ENCODE results near the gene CDC37L1.
"Not testable (repeated sequence)": the region's sequence is repeated elsewhere in the genome, so short reads cannot be mapped to it uniquely, and the experiment has no call there.

The CDC37L1 gene

DNA sequence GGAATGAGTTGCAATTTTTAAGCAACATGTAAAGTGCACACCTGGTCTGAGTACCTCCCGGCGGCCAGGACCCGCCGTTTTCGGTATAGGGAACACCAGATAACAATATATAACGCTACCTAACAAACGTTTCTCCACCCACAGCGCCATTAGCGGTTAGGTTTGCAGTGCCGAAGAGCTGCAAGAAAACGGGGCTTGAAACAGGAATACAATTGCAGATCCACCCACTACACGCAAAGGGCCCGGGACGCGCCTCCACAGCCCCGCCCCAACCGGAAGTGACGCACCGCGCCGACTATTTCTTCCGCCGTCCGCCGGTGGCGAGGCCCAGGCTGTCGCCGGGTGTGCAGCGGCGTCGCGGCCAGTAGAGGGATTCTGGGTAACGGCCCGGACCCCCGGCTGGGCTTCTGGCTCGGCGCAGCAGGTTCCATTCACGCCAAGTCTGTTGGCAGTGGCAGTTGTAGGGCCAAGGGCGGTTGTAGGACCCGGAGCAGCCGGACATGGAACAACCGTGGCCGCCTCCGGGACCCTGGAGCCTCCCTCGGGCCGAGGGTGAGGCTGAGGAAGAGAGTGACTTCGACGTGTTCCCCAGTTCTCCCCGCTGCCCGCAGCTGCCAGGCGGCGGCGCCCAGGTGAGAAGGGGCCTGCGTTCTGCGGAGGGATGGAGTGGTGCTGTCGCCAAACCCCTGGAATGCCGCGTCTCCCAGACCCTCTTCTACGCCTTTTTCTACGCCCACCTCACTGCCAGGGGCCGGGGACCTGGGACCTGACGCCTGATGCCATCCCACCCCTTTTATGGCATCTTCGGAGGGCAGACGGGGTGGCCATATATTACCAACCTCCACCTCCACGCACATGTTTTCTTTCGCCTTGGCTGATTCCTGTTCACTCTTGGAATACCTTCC is at the start of gene CDC37L1:
Gene CDC37L1, plus strand, starts transcription at position 302 of the 905 bp plus-strand sequence. Its CDS starts 199 bp downstream, at position 501.
- peak; percentile 99 to 100 for DNase-seq

DNA sequence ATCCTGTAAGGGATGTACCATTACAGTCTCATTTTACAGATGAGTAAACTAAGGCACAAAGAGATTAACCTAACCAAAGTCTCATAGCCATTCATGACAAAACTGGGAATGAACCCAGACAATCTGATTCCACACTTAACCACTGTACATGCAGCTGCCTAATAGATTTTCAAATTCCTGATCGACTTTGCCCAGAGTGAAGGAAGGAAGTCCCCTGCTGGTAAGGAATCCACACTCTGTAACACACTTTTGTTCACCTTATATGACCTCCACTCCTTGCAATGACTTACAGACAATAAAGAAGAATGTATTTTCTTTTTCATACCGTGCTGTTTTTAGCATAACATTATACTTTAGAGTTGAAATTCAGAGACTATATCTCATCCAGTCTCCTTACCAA is 48.5 kb upstream of the CDC37L1 start:
- no peak for DNase-seq

DNA sequence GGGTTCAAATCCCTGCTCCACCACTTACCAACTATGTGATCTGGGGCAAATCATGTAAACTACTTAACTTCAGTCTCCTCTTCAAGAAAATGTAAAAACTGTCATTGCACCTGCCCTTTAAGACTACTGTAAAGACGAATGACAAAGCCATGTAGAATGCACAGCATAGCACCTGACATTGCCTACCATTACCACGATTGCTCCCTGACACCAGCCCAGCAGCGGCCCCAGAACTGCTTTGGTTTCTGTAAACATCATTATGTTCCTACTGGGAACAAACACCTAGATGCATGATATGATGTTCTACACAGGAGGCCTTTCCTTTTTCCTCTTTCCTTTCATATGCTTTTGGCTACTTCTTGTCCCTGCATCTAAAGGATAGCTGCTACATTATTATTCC is 40.4 kb upstream of the CDC37L1 start:
- DNase-seq, result no peak

DNA sequence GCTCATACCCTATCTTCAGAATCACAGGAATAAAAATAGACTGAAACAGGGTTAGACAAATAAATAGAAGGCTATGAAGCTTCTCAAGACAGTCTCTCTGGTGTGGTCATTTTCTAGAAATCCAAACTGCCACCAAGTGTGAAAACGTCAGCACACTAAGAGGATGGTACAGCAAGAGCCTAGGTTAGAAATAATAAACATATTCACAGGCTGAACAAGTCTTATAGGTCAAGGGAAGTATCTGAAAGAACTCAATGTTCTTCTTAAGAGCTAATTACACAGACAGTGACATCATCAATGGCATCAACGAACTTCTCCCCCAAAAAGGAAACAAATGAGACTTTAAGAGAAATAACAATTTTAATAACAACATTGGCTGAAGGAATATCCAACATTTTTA is 39.9 kb upstream of the CDC37L1 start:
- no peak for DNase-seq

DNA sequence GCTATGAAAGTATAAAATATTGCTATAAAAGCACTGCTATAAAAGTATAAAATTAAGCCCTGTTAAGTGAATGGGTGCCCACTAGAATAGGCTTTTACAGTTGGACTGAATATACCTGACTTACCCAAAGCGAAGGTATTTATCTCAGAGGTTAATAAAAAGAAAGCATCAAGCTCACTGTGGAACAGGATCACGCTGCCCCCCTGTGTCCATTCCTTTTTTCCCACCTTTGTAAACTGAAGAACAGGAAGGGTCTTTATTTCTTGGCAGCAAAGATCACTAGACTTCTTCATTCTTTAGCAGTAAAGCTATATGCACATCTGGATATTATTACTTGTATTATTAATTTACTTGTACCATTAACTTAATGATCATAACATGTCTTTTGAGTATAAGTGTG is 39.3 kb upstream of the CDC37L1 start:
- DNase-seq, result peak; percentile 13 to 34

DNA sequence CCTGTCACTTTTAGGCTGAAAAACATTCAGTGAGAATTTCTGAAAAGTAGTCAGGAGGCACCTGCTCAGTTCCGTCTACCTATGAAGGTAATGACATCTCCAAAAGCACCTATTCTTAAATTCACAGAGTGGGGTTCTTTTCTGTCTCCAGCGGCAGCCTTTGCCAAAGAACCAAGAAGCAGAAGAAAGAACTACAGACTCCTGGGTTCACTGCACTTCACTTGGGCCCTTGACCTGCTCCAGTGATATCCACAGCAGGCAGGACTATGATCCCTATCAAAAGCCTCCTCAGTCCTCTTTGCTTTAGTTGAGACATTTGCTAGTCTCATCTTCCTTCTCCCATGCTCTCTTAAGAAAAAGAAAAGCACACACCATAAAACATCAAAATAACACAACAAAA is 37.0 kb upstream of the CDC37L1 start:
- no peak for DNase-seq

DNA sequence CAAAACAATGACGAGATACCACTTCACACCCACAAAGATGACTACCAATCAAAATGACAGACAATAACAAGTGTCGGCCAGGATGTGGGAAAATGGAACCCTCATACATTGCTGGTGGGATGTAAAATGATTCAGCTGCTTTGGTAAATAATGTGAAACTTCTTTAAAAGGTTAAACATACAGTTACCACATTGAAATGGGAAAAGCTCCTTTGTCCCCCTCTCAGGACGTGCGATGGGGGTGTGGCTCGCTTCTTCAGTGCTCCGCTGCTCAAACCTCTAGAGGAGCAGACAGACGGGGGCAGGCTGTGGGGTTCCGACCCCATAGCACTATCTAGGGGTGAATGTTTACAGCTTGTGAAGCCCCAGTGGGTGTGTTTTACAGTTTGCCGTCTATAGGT is 25.3 kb upstream of the CDC37L1 start:
- no peak for DNase-seq

DNA sequence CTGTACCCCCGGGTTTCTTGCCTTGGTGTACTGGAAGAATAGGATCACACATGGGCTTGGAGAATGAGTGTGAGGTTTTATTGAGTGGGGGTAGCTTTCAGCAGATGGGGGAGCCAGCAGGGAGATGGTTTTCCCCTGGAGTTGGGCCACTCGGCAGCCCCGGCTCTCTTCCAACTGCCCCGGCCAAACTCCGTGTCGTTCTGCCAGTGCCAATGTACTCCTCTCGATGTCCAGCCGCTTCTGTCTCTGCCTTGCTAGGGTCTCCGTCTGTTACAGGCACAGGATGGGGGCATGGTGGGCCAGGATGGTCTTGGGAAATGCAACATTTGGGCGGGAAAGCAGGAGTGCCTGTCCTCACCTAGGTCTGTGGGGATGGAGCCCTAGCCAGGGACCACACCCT is 24.8 kb upstream of the CDC37L1 start:
- no peak for DNase-seq

DNA sequence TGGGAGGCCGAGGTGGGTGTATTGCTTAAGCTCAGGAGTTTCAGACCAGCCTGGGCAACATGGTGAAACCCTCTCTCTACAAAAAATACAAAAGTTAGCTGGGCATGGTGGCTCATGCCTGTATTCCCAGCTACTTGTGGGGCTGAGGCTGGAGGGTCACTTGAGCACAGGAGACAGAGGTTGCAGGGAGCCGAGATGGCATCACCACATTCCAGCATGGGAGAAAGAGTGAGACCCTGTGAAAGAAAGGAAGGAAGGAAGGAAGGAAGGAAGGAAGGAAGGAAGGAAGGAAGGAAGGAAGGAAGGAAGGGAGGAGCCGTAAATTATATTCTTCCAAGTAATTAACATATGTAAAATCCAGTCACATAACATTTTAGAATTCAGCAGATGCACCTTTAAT is 23.2 kb upstream of the CDC37L1 start:
- not testable (repeated sequence) for DNase-seq

DNA sequence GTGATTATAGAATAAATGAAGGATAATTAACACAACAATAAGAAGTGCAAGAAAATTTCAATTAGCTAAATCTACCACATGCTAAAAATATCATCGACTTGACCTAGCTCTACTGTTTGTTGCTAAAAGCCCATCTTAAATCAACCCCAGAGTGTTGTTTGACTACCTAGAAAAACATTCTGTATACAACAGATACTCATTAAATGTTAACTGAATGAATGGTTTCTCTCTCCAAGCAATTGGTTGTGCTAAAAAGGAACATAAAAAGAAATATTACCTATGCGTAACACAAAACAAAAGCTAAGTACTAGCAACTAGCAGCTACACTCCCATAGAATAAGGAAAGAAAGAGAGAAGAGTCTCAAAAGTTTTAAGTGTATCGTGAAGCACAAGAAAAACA is 22.7 kb upstream of the CDC37L1 start:
- DNase-seq, result no peak

DNA sequence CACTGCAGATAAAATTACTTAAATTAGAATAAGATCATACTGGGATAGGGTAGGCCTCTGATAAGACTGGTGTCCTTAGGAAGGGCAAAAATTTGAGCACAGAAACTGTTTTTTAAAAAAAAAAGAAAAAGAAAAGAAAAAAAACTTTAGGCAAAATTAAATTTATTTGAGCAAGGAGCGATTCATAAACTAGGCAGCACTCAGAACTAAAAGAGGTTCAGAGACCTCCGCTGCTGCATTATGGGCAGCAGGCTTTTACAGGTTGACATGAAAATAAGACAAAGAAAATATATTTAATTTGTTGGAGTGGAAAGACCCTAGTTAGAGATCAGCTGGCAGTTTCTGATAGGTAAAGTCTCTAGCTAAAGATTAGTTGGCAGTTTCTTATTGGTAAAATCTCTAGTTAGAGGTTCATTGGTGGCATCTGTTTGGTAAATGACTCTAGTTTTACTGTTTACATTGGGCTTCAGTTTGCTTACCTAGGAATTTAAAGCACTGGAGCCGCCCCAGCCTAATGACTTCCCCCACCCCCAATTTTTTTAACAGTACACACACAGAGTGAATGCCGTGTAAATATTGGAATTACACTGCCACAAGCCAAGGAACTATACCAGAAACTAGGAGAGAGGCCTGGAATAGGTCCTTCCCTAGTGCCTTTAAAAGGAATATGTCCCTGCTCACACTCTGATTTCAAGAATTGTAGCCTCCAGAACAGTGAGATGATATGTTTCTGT is 21.8 kb upstream of the CDC37L1 start:
- DNase-seq, result no peak

DNA sequence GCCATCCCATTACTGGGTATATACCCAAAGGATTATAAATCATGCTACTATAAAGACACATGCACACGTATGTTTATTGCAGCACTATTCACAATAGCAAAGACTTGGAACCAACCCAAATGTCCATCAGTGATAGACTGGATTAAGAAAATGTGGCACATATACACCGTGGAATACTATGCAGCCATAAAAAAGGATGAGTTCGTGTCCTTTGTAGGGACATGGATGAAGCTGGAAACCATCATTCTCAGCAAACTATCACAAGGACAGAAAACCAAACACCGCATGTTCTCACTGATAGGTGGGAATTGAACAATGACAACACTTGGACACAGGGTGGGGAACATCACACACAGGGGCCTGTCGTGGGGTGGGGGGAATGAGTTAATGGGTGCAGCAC is 18.7 kb upstream of the CDC37L1 start:
- DNase-seq, result not testable (repeated sequence)

DNA sequence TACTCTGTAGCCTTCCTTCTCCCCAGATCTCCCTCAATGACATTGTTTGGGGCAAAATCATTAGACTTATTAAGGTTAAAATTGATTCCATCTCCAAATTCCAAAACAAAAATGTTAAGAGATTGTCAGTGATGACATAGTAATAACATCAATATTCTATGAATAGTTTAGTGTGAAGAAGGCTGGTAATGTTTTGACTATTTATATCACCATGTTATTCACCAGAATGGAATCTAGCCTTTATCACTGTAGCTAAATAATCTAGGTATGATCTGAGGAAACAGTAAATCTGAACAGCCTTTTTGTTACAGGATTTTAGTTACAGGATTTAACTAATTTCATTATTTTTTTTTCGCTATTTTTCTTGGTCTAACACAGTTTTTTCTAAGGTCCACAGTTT is 18.2 kb upstream of the CDC37L1 start:
- no peak for DNase-seq

DNA sequence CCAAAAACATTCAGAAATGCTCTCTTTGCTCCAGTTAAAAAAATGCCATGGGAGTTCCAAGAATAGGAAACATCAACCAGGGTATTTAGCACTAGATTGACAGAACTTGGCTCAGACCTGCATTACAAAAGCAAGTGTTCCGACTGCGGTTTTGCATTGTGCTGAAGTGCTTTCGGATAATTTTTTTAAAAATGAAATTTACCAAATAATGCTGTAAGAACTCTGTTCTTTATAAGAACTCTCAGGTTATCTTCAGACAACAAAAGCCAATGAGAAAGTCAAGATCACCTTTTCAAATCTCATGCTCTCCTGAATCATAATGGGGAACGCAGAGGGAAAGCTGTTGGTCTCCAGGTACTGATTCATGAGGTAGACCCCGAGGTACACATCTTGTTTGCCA is 17.8 kb upstream of the CDC37L1 start:
- DNase-seq, result no peak

DNA sequence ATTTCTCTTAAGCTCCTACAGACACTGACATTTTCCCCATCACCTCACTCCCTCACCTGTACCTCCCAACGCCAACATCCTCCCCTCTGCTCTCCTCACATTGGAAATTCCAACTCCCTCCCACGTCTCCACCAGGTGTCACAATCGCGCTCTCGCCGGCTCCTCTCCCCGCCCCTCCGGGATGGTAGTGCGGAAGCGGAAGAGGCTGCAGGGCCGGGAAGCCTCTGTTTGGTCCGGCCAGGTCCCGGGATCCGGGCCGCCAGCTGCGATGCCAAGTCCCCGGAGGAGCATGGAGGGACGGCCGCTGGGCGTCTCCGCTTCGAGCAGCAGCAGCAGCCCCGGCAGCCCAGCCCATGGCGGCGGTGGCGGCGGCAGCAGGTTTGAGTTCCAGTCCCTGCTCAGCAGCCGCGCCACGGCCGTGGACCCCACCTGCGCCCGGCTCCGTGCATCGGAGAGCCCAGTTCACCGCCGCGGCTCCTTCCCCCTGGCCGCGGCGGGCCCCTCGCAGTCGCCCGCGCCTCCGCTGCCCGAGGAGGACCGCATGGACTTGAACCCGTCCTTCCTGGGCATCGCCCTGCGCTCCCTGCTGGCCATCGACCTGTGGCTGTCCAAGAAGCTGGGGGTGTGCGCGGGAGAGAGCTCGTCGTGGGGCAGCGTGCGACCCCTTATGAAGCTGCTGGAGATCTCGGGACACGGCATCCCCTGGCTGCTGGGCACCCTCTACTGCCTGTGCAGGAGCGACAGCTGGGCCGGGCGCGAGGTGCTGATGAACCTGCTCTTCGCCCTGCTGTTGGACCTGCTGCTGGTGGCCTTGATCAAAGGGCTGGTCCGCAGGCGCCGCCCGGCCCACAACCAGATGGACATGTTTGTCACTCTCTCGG is 17.0 kb upstream of the CDC37L1 start, which contains the start of gene PLPP6:
Gene PLPP6, plus strand, starts transcription at position 187 of the 881 bp plus-strand sequence. Its CDS starts 82 bp downstream, at position 269.
- DNase-seq, result peak; percentile 62 to 66

DNA sequence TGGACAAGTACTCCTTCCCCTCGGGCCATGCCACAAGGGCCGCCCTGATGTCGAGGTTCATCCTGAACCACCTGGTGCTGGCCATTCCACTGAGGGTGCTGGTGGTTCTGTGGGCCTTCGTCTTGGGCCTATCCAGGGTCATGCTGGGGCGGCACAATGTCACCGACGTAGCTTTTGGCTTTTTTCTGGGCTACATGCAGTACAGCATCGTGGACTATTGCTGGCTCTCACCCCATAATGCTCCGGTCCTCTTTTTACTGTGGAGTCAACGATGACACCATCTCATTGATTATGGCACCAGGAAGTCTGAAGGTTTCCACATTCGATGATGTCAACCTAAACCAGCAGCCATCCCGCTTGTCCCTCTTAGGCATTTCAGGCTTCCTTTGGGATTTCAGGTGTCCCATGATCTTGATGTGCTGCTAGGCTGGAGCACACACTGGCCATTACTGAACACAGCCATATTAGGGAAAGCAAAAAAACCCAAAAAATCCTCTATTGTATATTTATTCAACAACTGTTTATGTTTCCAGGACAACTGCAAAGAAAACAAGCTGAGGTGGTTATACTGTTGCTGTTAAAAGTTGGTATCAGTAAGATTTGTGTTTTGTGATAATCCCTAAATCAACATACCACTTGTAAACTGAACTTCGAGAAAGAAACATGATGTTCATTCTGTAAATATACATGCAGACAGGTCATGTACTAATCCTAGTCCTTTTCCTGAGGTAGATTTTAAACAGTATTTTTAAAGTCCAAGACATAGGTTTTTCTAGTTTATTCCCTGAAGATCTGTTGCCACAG is 16.2 kb upstream of the CDC37L1 start:
- no peak for DNase-seq

DNA sequence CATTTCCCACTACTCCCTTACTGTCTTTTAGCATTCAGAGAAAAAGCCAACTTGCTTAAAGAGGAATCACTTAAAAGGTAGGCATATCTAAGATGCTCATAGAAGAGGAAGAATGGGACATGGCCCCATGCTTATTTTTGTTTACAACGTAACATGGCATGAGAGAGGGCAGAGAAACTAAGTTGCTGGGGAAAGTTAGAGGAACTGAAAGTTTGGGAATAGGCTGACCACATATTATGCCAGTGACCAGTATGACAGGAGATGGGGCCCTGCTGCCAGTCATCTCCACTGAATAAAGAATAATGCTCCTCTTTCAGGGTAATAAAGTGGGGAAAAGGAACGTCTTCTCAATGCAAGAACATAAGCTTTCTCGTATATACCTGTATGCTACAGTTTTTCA is 15.4 kb upstream of the CDC37L1 start:
- no peak for DNase-seq

DNA sequence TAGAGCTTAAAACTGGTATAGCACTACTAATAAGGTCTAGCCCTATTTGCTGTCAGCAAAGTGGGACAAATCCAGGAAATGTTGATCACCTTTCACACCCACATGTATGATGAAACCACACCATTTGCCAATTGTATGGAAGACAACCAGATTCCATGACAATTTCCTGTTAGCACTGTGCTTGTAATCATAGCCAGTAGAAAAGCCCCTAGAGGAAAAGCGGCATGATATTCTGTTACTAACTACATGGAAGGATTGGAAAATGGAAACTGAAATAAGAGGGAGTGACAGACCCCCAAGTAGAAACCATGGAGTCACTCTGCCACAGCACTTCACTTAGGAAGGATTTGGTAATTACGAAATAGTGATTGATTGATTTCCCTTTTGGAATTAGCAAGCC is 14.0 kb upstream of the CDC37L1 start:
- no peak for DNase-seq

DNA sequence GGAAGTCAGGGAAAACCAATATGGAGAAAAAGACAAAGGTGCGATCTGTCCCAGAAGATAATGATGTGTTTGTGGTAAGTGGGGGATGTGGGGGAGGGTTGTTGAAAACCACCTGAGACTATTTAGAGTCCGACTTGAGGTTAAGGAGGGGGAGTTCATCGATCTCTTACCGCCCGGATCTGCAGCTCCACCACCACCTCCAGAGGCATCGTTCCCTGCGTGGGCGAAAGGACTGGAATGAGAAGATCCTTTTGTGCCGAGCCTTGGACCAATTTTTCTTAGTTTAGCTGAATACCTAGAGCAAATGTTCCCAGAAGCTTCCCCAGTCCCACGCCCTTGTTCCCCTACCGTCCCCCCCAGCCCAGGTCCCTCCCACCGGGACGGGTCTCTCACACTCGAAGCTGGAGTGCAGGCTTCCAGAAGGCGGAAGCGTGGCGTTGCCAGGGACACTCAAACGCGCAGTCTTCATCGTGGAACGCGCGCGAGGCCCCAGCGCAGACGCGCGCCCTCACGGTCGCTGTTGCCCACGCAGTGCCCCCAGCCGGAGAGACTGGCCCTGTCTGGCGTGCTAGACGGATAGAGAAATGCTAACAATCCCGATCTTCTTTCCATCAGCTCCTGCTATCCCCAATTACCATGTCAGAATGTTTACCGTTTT is 13.2 kb upstream of the CDC37L1 start, which contains the start of gene SPATA6L:
Gene SPATA6L, minus strand, starts transcription at position 439 of the 658 bp plus-strand sequence. Its CDS starts 230 bp downstream, at position 209.
- DNase-seq, result peak in 1 of 2 donors; percentile 24

DNA sequence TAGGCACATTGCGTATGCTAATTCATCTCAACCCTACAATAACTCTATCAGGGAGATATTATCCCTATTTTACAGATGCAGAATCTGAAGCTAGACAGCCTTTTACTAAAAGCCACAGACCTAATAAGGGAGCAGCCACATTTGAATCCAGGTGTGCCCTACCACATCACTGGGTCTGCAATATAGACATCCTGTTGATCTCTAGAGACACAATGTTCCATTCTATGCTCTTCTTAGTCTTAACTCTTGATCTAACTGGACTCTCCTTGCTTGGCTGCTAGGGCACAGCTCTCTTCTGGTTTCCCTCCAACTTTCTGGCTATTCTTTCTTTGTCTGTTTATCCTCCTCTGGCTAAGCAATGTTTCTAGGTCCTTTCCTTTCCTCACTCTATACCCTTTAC is 11.7 kb upstream of the CDC37L1 start:
- DNase-seq, result no peak

DNA sequence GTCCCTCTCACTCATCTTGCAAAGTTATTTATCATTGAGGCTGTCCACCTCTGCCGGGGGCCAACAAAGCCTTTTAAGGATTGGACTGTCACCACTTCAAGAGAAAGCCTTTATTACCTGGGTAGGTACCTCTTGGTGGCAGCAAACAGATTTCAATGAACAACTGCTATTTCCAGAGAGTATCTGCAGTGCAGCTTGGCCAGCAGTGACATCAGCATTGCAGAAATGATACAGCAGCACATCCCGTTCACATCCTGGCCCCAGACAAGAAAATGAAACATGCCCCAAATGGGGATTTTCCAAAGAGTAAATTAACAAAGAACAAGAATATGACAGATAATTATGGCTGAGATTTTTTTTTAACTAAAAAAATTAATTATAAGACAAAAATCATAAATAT is 10.8 kb upstream of the CDC37L1 start:
- no peak for DNase-seq

All from stimulated activated CD4-positive, alpha-beta T cell treated with anti-CD3 and anti-CD28 coated beads, Interleukin-2, amount 100 ng/mL, for 48 hours (primary cell).